ENCODE measurements around the gene PLA2G6. TPM values are rescaled to one million over a fixed set of nuclear protein-coding genes. Genes with fewer than 3 reads are reported as not detected.
A peak's percentile ranks its signal among the peaks of the same experiment; 100 is the strongest.

The PLA2G6 gene, protein sequence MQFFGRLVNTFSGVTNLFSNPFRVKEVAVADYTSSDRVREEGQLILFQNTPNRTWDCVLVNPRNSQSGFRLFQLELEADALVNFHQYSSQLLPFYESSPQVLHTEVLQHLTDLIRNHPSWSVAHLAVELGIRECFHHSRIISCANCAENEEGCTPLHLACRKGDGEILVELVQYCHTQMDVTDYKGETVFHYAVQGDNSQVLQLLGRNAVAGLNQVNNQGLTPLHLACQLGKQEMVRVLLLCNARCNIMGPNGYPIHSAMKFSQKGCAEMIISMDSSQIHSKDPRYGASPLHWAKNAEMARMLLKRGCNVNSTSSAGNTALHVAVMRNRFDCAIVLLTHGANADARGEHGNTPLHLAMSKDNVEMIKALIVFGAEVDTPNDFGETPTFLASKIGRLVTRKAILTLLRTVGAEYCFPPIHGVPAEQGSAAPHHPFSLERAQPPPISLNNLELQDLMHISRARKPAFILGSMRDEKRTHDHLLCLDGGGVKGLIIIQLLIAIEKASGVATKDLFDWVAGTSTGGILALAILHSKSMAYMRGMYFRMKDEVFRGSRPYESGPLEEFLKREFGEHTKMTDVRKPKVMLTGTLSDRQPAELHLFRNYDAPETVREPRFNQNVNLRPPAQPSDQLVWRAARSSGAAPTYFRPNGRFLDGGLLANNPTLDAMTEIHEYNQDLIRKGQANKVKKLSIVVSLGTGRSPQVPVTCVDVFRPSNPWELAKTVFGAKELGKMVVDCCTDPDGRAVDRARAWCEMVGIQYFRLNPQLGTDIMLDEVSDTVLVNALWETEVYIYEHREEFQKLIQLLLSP
- 10 to 100 TPM; 22.9 to 32.6 TPM for total RNA-seq
- 10 to 100 TPM; 26.6 to 32.8 TPM for polyA plus RNA-seq (ENCODE audit: insufficient read length in 2 of 2)
- long read RNA-seq, donor 1, partial matches to known transcripts = 0 of 3 reads
- long read RNA-seq, donor 1, other reads (novel, unspliced or antisense) = 0 of 3 reads
- long read RNA-seq, donor 2 = 0 reads
- long read RNA-seq, donor 3 = 0 reads
- long read RNA-seq, donor 4 = 0 reads

DNA sequence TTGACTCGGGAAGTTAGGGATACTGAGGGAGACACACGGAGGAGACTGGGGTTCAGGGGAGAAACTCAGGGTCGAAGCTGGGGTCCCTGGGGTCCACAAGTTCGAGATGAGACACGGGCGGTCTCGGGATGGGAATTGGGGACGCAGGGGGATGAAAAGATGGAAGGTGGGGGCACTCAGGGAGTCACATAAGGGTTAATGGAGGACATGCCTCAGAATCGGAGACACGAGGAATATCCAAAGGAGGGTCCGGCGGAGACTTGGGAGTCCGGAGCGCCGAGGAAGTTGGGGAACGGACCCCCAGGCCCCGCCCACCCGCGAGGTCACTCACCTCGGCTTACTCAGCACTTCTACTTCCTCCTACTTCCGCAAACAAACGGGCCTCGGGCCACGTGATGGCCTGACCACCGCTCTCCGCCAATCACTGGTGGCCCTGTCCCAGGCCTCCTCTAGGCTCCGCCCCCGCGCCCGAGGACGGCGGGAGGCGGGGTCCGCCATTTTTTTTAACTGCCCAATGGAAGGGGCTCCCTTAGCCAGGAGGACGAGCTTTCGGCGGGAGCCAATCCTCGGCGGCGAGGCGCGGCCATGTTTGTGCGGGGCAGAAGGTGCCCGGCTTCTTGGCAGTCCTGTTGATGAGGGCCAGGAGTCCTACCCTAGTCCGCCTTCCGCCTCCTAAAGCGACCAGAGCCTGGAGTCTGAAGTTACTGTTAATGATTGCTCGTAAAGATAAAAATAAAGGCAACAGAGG, at the start of gene PLA2G6:
PLA2G6 (minus strand) TSS at position 378 of the 748 bp plus-strand sequence. CDS start 12,404 bp downstream, outside the sequence.
- H3K27ac ChIP-seq (ENCODE audit: low read depth, low read length) = peak within 1 kb of the TSS; percentile 83
- H3K36me3 ChIP-seq (ENCODE audit: control insufficient read depth, insufficient read depth, low read length) = peaks cover under 1% of the 10 kb centered on the region
- no peaks in the 10 kb centered on the region for H3K9me3 ChIP-seq (ENCODE audit: control insufficient read depth, insufficient read depth, low read length)
- H3K4me3 ChIP-seq (ENCODE audit: low read depth, low read length) = peak within 1 kb of the TSS; percentile 74
- H3K4me1 ChIP-seq (ENCODE audit: control insufficient read depth, insufficient read depth, low read length) = peaks cover 24% of the 10 kb centered on the region
- under 1% methylated on average over 46 of the region's 48 CpGs for WGBS (ENCODE audit: insufficient coverage)
- peak; percentile 85 to 99 (median 97) for DNase-seq (ENCODE audit: low read depth in 4 of 6, low spot score in 6 of 6)
- no peaks in the 10 kb centered on the region for H3K27me3 ChIP-seq (ENCODE audit: control insufficient read depth, insufficient read depth, low read length)

DNA sequence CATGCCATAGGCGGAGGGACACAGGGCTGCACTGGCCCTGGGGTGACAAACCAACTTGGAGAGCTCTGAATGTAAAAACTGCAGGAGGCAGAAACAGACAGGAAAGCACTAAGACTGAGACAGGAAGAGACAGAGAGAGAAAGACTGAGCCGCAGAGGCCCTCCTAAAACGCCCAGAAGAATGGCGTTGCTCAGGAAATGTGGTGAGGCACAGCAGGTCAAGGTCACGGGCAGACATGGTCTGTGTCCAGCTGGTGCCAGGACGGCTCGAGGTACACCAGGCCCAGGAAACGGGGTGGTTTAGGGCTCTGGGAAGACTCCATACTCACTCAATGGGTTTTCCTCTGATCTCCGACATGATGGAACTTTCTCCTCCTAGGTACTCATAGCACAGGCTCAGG, 49.3 kb upstream of the PLA2G6 start:
- no peaks in the 10 kb centered on the region for H3K9me3 ChIP-seq (ENCODE audit: control insufficient read depth, insufficient read depth, low read length)
- no peak overlapping the region for H3K27ac ChIP-seq (ENCODE audit: low read depth, low read length)
- no peak for DNase-seq (ENCODE audit: low read depth in 4 of 6, low spot score in 6 of 6)
- H3K36me3 ChIP-seq (ENCODE audit: control insufficient read depth, insufficient read depth, low read length) = peaks cover 95% of the 10 kb centered on the region
- peaks cover 17% of the 10 kb centered on the region for H3K4me1 ChIP-seq (ENCODE audit: control insufficient read depth, insufficient read depth, low read length)
- no peaks in the 10 kb centered on the region for H3K27me3 ChIP-seq (ENCODE audit: control insufficient read depth, insufficient read depth, low read length)
- WGBS (ENCODE audit: insufficient coverage) = 96% methylated on average over 8 of the region's 9 CpGs
- no peak overlapping the region for H3K4me3 ChIP-seq (ENCODE audit: low read depth, low read length)

DNA sequence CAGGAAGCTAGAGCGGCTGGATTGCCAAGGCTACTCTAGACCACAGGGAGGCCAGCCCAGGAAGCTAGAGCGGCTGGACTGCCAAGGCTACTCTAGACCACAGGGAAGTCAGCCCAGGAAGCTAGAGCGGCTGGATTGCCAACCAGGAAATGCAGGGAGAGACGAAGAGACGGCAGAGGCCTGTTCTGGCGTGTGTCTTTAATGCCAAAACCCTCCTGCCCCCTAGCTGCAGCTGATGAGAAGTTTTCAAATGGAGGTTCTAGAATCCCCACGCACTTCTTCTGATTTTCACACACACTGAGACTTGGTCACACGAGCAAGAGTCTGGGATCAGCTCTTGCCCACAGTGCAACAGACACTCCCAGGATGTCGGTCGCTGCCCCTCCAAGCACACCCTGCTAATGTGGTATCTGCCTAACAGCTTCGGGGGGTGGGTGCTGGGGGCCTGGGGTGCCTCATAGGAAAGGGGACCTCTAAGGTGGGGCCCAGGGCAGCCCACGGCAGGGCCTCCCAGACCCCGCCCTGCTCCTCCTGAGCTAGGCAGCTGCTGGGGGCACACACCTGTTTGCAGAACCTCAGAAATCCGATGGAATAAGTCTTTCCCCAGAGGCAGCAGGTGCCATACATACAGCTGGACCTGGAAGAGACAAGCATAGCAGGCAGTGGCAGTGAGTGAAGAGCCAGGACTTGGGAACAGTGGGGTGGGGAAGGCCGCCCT, 48.6 kb upstream of the PLA2G6 start:
- Histone ChIP-seq H3K27me3 (ENCODE audit: control insufficient read depth, insufficient read depth, low read length) (no peaks in the 10 kb centered on the region), H3K27ac (ENCODE audit: low read depth, low read length) (no peak overlapping the region), H3K4me3 (ENCODE audit: low read depth, low read length) (no peak overlapping the region), H3K9me3 (ENCODE audit: control insufficient read depth, insufficient read depth, low read length) (no peaks in the 10 kb centered on the region), H3K36me3 (ENCODE audit: control insufficient read depth, insufficient read depth, low read length) (peaks cover 95% of the 10 kb centered on the region), H3K4me1 (ENCODE audit: control insufficient read depth, insufficient read depth, low read length) (peaks cover 13% of the 10 kb centered on the region)
- DNase-seq (ENCODE audit: low read depth in 4 of 6, low spot score in 6 of 6) = peak in 2 of 6 donors; percentile 27 to 62
- 74% methylated on average over 12 of the region's 15 CpGs for WGBS (ENCODE audit: insufficient coverage)

DNA sequence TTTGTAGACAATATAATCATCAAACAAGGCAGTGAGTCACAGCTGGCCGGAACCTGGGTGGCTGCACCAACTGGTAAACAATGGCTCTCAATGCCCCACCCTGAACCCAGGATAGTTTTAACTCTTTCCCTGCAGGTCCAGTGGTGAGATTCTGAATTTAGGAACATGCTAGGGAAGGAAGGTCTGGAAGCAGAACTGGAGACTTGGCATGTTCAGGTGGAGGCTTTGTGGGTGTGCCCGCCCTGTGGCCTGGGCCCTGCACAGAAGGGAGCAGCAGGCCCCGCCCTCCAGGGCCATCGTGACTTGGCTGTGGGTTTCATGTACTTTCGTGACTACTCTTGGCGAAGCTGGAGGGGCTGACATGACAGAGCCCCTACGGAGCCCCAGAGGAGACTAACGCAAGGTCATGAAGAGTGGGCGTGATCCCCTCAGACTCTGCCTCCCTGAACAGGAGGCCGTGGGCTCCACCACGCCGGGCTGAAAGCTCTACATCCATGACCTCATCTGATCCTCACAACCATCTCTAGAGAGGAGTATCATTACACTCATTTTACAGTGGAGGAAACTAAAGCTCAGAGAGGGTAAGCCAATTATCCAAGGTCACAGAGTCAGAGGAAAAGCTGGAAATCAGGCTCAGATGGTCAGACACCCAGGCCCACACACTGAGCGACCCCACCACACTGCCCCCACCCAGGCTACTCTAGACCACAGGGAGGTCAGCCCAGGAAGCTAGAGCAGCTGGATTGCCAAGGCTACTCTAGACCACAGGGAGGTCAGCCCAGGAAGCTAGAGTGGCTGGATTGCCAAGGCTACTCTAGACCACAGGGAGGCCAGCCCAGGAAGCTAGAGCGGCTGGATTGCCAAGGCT, 47.5 kb upstream of the PLA2G6 start:
- H3K27ac ChIP-seq (ENCODE audit: low read depth, low read length) = peak overlapping the region; percentile 27
- no peak for DNase-seq (ENCODE audit: low read depth in 4 of 6, low spot score in 6 of 6)
- H3K27me3 ChIP-seq (ENCODE audit: control insufficient read depth, insufficient read depth, low read length) = no peaks in the 10 kb centered on the region
- H3K36me3 ChIP-seq (ENCODE audit: control insufficient read depth, insufficient read depth, low read length) = peaks cover 95% of the 10 kb centered on the region
- 75% methylated on average over 11 of the region's 14 CpGs for WGBS (ENCODE audit: insufficient coverage)
- H3K4me3 ChIP-seq (ENCODE audit: low read depth, low read length) = no peak overlapping the region
- peaks cover 21% of the 10 kb centered on the region for H3K4me1 ChIP-seq (ENCODE audit: control insufficient read depth, insufficient read depth, low read length)
- no peaks in the 10 kb centered on the region for H3K9me3 ChIP-seq (ENCODE audit: control insufficient read depth, insufficient read depth, low read length)

DNA sequence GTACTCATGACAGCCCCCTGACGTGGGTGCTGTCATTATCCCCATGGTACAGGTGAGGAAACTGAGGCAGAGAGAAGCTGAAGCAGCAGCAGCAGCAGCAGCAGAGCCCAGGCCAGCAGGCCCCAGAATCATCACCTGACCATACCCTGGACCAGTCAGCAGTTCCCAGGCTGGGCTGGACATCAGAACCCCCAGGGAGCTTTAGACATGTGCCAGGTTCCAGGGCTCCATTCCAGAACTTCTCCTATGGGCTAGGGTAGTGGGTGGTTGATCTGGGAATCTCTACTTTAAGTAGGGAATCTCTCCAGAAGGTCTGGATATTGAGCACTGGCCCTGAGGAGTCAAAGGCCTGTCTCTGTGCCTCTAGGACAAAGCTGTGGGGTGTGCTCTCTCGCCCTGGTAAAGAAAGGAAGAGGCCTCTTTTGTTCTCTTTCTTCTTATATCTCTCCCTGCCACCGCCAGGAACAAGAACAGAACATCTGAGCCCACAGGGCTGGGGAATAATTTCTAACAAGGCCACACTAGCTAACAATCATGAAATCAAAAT, 46.8 kb upstream of the PLA2G6 start:
- no peak for DNase-seq (ENCODE audit: low read depth in 4 of 6, low spot score in 6 of 6)
- no peaks in the 10 kb centered on the region for H3K27me3 ChIP-seq (ENCODE audit: control insufficient read depth, insufficient read depth, low read length)
- H3K27ac ChIP-seq (ENCODE audit: low read depth, low read length) = peak overlapping the region; percentile 27
- no peak overlapping the region for H3K4me3 ChIP-seq (ENCODE audit: low read depth, low read length)
- 53% methylated on average over 3 of the region's 3 CpGs for WGBS (ENCODE audit: insufficient coverage)
- peaks cover 26% of the 10 kb centered on the region for H3K4me1 ChIP-seq (ENCODE audit: control insufficient read depth, insufficient read depth, low read length)
- no peaks in the 10 kb centered on the region for H3K9me3 ChIP-seq (ENCODE audit: control insufficient read depth, insufficient read depth, low read length)
- peaks cover 93% of the 10 kb centered on the region for H3K36me3 ChIP-seq (ENCODE audit: control insufficient read depth, insufficient read depth, low read length)

DNA sequence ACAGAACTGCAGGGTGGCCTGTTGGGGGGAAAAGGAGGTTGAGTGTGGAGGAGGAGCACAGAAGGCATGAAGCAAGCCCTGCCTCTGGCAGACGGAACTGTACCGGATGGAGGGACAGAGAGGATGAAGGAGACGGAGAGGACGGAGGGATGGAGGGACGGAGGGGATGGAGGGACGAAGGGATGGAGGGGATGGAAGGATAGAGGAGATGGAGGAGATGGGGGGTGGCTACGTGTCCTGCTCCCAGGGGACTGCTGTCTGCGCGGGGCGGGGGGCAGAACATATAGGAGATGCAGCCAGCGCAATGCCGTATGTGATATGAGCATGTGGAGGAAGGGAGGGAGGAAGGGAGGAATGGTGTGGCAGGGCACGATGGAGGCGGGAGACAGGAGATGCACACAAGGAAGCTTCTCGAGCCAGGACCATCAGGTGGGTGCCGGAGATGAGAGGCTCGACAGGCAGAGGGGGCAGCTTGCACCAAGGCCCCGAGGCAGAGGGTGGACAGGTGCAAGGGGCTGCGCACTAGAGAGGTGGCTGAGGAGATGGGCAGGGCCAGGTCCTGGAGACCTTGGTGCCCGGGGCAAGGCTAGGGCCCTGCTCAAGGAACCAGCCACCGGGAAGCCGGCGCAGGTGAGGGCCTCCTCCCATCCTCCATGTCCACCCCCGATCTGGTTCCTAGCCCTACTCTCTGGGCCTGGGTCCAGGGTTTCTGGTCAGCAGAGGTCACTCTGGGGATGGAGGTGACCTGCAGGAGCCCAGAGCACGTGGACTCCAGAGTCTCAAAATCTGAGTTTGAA, 45.4 kb upstream of the PLA2G6 start:
- H3K9me3 ChIP-seq (ENCODE audit: control insufficient read depth, insufficient read depth, low read length) = no peaks in the 10 kb centered on the region
- H3K4me1 ChIP-seq (ENCODE audit: control insufficient read depth, insufficient read depth, low read length) = peaks cover 32% of the 10 kb centered on the region
- peaks cover 93% of the 10 kb centered on the region for H3K36me3 ChIP-seq (ENCODE audit: control insufficient read depth, insufficient read depth, low read length)
- H3K4me3 ChIP-seq (ENCODE audit: low read depth, low read length) = no peak overlapping the region
- no peaks in the 10 kb centered on the region for H3K27me3 ChIP-seq (ENCODE audit: control insufficient read depth, insufficient read depth, low read length)
- 94% methylated on average over 23 of the region's 25 CpGs for WGBS (ENCODE audit: insufficient coverage)
- no peak for DNase-seq (ENCODE audit: low read depth in 4 of 6, low spot score in 6 of 6)
- no peak overlapping the region for H3K27ac ChIP-seq (ENCODE audit: low read depth, low read length)

- DNase-seq (ENCODE audit: low read depth in 4 of 6, low spot score in 6 of 6) = peak in 1 of 6 donors; percentile 43
- no peak overlapping the region for H3K27ac ChIP-seq (ENCODE audit: low read depth, low read length)
- H3K36me3 ChIP-seq (ENCODE audit: control insufficient read depth, insufficient read depth, low read length) = peaks cover 97% of the 10 kb centered on the region
- H3K4me1 ChIP-seq (ENCODE audit: control insufficient read depth, insufficient read depth, low read length) = peaks cover 56% of the 10 kb centered on the region
- H3K4me3 ChIP-seq (ENCODE audit: low read depth, low read length) = no peak overlapping the region
- no peaks in the 10 kb centered on the region for H3K27me3 ChIP-seq (ENCODE audit: control insufficient read depth, insufficient read depth, low read length)
- 75% methylated on average over 5 of the region's 12 CpGs for WGBS (ENCODE audit: insufficient coverage)
- no peaks in the 10 kb centered on the region for H3K9me3 ChIP-seq (ENCODE audit: control insufficient read depth, insufficient read depth, low read length)
Observed at GRCh38 chr22:38223289-38223960, 41.8 kb upstream of the PLA2G6 start.

Data from spinal cord (tissue), 10 donors.